ENCODE measurements around the gene ACSS1. TPM values are rescaled to one million over a fixed set of nuclear protein-coding genes. Genes with fewer than 3 reads are reported as not detected.

Gene ACSS1
- total RNA-seq, 1 donor: 0.99 TPM

DNA sequence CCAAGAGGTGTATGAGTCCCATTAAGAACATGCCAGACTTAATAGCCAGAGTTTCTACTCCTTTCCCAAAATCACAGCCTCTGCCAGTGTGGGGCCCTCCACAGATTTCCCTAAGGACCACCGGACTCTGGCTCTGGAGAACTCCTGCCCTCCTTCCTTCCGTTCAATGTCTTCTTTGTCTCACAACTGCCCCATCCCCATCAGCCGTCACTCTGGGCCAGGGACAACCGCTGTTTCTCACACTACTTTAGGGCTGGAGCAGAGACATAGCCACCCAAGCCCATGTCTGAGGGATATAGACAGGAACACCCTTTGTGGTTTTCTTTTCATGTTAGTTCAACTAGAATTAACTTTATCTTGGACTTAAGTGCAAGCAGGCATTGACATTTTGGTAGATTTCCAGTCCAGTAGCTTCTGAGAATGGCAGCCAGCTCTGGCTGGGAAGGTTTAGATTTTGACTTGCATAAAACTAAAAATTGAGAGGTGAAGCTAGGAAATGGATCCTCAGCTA is 6.7 kb upstream of the ACSS1 start:
- DNase-seq (ENCODE audit: low read depth): no peak
- TF ChIP-seq, protein P1, sequence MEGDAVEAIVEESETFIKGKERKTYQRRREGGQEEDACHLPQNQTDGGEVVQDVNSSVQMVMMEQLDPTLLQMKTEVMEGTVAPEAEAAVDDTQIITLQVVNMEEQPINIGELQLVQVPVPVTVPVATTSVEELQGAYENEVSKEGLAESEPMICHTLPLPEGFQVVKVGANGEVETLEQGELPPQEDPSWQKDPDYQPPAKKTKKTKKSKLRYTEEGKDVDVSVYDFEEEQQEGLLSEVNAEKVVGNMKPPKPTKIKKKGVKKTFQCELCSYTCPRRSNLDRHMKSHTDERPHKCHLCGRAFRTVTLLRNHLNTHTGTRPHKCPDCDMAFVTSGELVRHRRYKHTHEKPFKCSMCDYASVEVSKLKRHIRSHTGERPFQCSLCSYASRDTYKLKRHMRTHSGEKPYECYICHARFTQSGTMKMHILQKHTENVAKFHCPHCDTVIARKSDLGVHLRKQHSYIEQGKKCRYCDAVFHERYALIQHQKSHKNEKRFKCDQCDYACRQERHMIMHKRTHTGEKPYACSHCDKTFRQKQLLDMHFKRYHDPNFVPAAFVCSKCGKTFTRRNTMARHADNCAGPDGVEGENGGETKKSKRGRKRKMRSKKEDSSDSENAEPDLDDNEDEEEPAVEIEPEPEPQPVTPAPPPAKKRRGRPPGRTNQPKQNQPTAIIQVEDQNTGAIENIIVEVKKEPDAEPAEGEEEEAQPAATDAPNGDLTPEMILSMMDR (IDR thresholded peaks at IDR 0.05; ENCODE audit: insufficient read depth, low read length): no peak
- no peak overlapping the region for H3K4me3 ChIP-seq (ENCODE audit: low read depth, low read length)

DNA sequence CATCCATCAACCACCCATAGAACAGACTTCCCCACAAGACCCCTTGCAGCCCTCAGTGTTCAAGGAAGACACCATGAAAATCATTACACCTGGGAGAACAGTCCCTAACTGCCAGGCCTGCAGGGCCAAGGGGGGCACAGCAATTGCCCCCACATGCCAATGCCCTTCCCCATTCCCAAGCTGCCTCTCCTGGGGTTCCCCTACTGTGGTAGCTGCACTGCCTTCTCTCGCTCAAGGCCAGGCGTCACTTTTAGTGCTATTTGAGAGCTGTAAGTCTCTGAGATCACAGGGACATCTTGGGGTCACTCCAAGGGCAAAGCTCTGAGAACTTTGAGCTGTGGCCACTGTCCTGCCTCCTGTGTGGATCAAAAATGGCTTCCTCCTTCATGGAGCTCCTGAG is 6.0 kb upstream of the ACSS1 start:
- H3K4me3 ChIP-seq (ENCODE audit: low read depth, low read length): no peak overlapping the region
- no peak for DNase-seq (ENCODE audit: low read depth)
- TF ChIP-seq, protein P1 (IDR thresholded peaks at IDR 0.05; ENCODE audit: insufficient read depth, low read length): no peak

DNA sequence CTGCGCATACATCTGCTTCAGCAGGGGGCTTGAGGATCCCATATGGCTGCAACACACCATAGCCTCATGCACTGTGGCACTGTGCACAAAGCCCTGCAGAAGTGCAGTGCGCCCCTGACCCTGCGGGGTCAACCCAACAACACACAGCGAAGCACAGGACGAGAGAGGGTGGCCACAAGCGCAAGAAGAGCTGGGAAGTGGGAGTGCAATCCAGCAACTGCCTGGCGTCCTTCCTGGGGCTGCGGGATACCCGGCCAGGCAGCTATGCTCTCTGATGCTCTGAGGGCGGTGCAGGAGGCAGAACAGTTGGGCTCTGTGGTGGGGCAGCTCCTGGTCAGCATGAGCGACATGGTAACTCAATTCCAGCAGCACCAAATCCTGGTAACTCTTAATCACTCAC is 5.6 kb upstream of the ACSS1 start:
- no peak overlapping the region for H3K4me3 ChIP-seq (ENCODE audit: low read depth, low read length)
- TF ChIP-seq, protein P1 (IDR thresholded peaks at IDR 0.05; ENCODE audit: insufficient read depth, low read length): no peak
- DNase-seq (ENCODE audit: low read depth): no peak

DNA sequence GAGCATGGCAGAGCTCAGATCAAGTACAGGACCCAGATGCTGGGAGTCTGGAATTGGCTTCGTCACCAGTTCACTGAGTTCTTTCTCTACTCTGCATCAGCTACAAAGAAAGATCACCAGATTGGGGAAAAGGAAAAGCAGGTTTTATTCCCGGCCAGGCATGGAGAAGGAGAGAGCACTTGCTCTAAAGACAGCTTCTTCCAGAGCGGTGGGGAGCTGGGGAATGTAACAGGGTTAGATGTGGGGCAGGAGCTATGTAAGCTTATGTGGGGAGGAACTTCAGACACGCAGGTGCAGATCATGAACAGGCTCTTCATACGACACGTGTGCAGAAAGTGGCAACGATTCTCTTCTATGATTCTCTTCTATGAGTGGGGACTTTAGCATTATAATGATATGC is 4.9 kb upstream of the ACSS1 start:
- H3K4me3 ChIP-seq (ENCODE audit: low read depth, low read length): no peak overlapping the region
- TF ChIP-seq, protein P1 (IDR thresholded peaks at IDR 0.05; ENCODE audit: insufficient read depth, low read length): no peak
- no peak for DNase-seq (ENCODE audit: low read depth)

DNA sequence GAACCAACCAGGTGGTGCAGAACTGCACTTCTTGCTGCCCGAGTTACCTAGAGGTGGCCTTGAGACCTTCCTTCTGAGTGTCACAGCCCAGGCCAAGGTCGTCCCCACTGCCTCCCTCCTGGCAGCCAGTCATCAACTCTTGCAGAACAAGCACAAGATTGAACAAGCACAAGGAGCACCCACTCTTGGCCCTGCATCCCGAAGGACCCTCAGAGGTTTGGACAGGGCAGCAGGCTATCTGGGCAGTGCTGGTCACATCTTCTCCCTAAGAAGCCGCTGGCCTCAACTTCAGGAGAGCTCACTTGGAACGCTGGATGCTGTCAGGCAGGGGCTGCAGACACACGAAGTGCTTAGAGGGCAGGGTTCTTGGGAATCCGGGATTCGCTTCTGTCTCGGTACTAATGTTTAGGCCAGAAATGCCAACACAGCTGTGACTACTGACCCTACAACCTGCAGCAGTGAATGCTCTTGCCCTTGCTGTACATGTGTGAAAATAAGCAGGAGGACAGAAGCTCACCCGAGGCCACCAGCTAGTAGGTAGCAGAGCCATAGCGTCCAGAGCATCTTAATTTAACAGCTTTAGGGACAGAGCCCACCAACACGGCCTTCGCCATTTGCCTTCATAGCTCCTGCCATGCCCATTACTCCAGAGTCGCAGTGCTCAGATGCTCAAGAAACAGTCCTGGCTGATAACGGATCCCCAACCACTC is 4.0 kb upstream of the ACSS1 start:
- no peak overlapping the region for H3K4me3 ChIP-seq (ENCODE audit: low read depth, low read length)
- no peak for DNase-seq (ENCODE audit: low read depth)
- TF ChIP-seq, protein P1 (IDR thresholded peaks at IDR 0.05; ENCODE audit: insufficient read depth, low read length): no peak

DNA sequence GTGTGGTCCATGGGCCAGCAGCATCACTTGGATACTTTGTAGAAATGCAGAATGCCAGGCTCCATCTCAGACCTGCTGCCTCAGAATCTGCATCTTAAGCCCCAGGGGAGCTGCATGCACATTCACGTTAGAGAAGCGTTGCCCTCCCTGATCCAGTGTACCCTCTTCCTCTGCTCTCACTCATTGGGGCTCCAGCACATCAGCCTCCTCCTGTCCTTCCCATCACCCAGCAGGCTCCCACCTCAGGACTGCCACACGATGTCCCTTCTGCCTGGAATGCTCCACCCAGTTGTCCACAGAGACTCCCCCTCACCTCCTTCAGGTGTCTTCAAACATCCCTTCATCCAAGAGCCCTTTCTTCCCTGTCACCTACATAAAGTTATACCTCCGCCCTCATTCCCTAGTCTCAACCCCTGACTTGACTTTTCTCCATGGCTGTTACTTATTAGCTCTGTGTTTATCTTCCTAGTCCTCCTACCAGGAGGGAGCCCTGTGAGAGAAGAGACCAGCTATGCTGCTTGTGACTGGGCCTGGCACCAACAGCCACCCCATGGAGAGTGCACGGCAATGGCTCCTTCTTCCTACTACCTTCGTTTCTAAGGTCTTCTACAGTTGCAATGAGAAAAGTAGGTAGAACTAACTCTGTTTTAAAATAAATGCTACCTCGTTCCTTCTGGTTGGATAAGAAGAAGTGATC is 3.3 kb upstream of the ACSS1 start:
- TF ChIP-seq, protein P1 (IDR thresholded peaks at IDR 0.05; ENCODE audit: insufficient read depth, low read length): no peak
- H3K4me3 ChIP-seq (ENCODE audit: low read depth, low read length): no peak overlapping the region
- DNase-seq (ENCODE audit: low read depth): no peak
